HepG2 (cell line): Measurements from ENCODE around the gene CHD2. TPM values are rescaled to one million over a fixed set of nuclear protein-coding genes. Genes with fewer than 3 reads are reported as not detected.

ENCODE experiments used
- ERF ChIP-seq: IDR thresholded peaks from 2 replicates; pipeline ENCODE4 v1.6.1; 2018; ENCODE audit warnings: missing biosample characterization, missing genetic modification reagents
- IKZF4 ChIP-seq: sonication (generic); formaldehyde crosslinking; IDR thresholded peaks from 2 replicates; pipeline ENCODE4 v1.5.1; 2020; ENCODE audit warnings: borderline replicate concordance, mild to moderate bottlenecking, low read depth, missing genetic modification reagents; ENCODE audit errors: not compliant biosample characterization
- PRPF4 ChIP-seq: fragments of 200-400 bp; formaldehyde crosslinking; IDR thresholded peaks from 2 replicates; pipeline ENCODE4 v1.6.1; 2016; ENCODE audit warnings: low read length, low read depth; ENCODE audit not compliant: poor library complexity, severe bottlenecking
- RBFOX2 ChIP-seq: fragments of 200-400 bp; formaldehyde crosslinking; IDR thresholded peaks from 2 replicates; pipeline ENCODE4 v1.6.1; 2017; ENCODE audit warnings: low read depth, mild to moderate bottlenecking, low read length
- SSRP1 ChIP-seq: IDR thresholded peaks from 2 replicates; pipeline ENCODE4 v1.6.1; 2016; ENCODE audit warnings: control low read depth
- ZBTB38 ChIP-seq: sonication (generic); formaldehyde crosslinking; IDR thresholded peaks from 2 replicates; pipeline ENCODE4 v1.5.1; 2020; ENCODE audit warnings: mild to moderate bottlenecking, missing genetic modification reagents
- ZNF501 ChIP-seq: sonication (generic); formaldehyde crosslinking; IDR thresholded peaks from 2 replicates; pipeline ENCODE4 v1.5.1; 2020; ENCODE audit warnings: mild to moderate bottlenecking, moderate library complexity, missing genetic modification reagents
- ZNF660 ChIP-seq: sonication (generic); formaldehyde crosslinking; IDR thresholded peaks from 2 replicates; pipeline ENCODE4 v1.5.1; 2020; ENCODE audit warnings: mild to moderate bottlenecking, low read depth, missing genetic modification reagents, borderline replicate concordance
- ZNF678 ChIP-seq: sonication (generic); formaldehyde crosslinking; IDR thresholded peaks from 2 replicates; pipeline ENCODE4 v1.4.0; 2020; ENCODE audit warnings: mild to moderate bottlenecking, missing genetic modification reagents
- polyA plus RNA-seq, 8 experiments: library from polyadenylated mRNA; depleted of rRNA in 3 of 8; stranded (reverse) in 7 of 8; unstranded in 1 of 8; fragments of >200 nt; fragmentation: Illumina TruSeq in 4 of 8; extraction: Trizol in 4 of 8; gene quantifications; 2 replicates each; pipeline versions ENCODE4 v1.2.1 to v1.2.3, GENCODE V29; 2011 to 2016; ENCODE audit warnings: low read depth in 4 of 8, missing spikeins in 1 of 8, mixed read lengths in 1 of 8; ENCODE audit not compliant: insufficient read depth in 1 of 8
- total RNA-seq, 5 experiments: library from RNA; depleted of rRNA; stranded (reverse); fragments of >200 nt; fragmentation: Illumina TruSeq; extraction: Trizol; gene quantifications; 2 replicates each; pipeline ENCODE4 v1.2.3, GENCODE V29; 2016; ENCODE audit warnings: low read depth in 1 of 5
- TF ChIP-seq, protein P1 (sequence below): sonication (generic); formaldehyde crosslinking; IDR thresholded peaks from 2 replicates; pipeline ENCODE4 v1.8.0; 2022; ENCODE audit warnings: mild to moderate bottlenecking, missing genetic modification reagents; ENCODE audit not compliant: insufficient replicate concordance
- TF ChIP-seq, protein P2 (sequence below): sonication (generic); formaldehyde crosslinking; IDR thresholded peaks from 2 replicates; pipeline ENCODE4 v1.5.1; 2020; ENCODE audit warnings: mild to moderate bottlenecking, missing genetic modification reagents, moderate library complexity
- TF ChIP-seq, protein P3 (sequence below): sonication (generic); formaldehyde crosslinking; IDR thresholded peaks from 2 replicates; pipeline ENCODE4 v1.4.0; 2020; ENCODE audit warnings: missing genetic modification reagents
- TF ChIP-seq, protein P4 (sequence below): sonication (generic); formaldehyde crosslinking; IDR thresholded peaks from 2 replicates; pipeline ENCODE4 v1.4.0; 2020; ENCODE audit warnings: missing genetic modification reagents

The CHD2 gene
- total and polyA plus RNA-seq, 2 of the 13 experiments (the other 11 are each of a cell fraction or from before 2014, with no cell fraction given): 54.0 to 54.1 TPM

DNA sequence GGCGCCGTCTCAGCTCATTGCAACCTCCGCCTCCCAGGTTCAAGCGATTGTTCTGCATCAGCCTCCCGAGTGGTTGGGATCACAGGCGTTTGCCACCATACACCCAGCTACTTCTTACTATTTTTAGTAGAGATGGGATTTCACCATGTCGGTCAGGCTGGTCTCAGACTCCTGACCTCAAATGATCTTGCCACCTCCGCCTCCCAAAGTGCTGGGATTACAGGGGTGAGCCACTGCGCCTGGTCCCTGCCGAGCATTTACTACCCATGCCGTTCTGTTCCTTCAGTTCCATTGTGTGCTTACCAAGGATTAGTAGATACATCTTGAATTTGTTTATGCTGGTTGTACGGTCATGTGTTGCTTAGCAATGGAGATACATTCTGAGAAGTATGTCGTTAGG is 10.3 kb downstream of the CHD2 start (continued):
- no peak for TF ChIP-seq IKZF4
- TF ChIP-seq ZBTB38 (CRISPR knock-in tag): peak; percentile 86
- TF ChIP-seq ZNF678 (CRISPR knock-in tag): no peak
- TF ChIP-seq ZNF660: no peak
- no peak for TF ChIP-seq ERF (CRISPR knock-in tag)
- TF ChIP-seq, protein P1, sequence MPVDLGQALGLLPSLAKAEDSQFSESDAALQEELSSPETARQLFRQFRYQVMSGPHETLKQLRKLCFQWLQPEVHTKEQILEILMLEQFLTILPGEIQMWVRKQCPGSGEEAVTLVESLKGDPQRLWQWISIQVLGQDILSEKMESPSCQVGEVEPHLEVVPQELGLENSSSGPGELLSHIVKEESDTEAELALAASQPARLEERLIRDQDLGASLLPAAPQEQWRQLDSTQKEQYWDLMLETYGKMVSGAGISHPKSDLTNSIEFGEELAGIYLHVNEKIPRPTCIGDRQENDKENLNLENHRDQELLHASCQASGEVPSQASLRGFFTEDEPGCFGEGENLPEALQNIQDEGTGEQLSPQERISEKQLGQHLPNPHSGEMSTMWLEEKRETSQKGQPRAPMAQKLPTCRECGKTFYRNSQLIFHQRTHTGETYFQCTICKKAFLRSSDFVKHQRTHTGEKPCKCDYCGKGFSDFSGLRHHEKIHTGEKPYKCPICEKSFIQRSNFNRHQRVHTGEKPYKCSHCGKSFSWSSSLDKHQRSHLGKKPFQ (CRISPR knock-in tag): no peak
- TF ChIP-seq, protein P2, sequence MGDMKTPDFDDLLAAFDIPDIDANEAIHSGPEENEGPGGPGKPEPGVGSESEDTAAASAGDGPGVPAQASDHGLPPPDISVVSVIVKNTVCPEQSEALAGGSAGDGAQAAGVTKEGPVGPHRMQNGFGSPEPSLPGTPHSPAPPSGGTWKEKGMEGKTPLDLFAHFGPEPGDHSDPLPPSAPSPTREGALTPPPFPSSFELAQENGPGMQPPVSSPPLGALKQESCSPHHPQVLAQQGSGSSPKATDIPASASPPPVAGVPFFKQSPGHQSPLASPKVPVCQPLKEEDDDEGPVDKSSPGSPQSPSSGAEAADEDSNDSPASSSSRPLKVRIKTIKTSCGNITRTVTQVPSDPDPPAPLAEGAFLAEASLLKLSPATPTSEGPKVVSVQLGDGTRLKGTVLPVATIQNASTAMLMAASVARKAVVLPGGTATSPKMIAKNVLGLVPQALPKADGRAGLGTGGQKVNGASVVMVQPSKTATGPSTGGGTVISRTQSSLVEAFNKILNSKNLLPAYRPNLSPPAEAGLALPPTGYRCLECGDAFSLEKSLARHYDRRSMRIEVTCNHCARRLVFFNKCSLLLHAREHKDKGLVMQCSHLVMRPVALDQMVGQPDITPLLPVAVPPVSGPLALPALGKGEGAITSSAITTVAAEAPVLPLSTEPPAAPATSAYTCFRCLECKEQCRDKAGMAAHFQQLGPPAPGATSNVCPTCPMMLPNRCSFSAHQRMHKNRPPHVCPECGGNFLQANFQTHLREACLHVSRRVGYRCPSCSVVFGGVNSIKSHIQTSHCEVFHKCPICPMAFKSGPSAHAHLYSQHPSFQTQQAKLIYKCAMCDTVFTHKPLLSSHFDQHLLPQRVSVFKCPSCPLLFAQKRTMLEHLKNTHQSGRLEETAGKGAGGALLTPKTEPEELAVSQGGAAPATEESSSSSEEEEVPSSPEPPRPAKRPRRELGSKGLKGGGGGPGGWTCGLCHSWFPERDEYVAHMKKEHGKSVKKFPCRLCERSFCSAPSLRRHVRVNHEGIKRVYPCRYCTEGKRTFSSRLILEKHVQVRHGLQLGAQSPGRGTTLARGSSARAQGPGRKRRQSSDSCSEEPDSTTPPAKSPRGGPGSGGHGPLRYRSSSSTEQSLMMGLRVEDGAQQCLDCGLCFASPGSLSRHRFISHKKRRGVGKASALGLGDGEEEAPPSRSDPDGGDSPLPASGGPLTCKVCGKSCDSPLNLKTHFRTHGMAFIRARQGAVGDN (CRISPR knock-in tag): peak; percentile 23; the same call in 1 of the 2 replicates
- TF ChIP-seq, protein P3, sequence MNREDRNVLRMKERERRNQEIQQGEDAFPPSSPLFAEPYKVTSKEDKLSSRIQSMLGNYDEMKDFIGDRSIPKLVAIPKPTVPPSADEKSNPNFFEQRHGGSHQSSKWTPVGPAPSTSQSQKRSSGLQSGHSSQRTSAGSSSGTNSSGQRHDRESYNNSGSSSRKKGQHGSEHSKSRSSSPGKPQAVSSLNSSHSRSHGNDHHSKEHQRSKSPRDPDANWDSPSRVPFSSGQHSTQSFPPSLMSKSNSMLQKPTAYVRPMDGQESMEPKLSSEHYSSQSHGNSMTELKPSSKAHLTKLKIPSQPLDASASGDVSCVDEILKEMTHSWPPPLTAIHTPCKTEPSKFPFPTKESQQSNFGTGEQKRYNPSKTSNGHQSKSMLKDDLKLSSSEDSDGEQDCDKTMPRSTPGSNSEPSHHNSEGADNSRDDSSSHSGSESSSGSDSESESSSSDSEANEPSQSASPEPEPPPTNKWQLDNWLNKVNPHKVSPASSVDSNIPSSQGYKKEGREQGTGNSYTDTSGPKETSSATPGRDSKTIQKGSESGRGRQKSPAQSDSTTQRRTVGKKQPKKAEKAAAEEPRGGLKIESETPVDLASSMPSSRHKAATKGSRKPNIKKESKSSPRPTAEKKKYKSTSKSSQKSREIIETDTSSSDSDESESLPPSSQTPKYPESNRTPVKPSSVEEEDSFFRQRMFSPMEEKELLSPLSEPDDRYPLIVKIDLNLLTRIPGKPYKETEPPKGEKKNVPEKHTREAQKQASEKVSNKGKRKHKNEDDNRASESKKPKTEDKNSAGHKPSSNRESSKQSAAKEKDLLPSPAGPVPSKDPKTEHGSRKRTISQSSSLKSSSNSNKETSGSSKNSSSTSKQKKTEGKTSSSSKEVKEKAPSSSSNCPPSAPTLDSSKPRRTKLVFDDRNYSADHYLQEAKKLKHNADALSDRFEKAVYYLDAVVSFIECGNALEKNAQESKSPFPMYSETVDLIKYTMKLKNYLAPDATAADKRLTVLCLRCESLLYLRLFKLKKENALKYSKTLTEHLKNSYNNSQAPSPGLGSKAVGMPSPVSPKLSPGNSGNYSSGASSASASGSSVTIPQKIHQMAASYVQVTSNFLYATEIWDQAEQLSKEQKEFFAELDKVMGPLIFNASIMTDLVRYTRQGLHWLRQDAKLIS (CRISPR knock-in tag): no peak
- TF ChIP-seq, protein P4, sequence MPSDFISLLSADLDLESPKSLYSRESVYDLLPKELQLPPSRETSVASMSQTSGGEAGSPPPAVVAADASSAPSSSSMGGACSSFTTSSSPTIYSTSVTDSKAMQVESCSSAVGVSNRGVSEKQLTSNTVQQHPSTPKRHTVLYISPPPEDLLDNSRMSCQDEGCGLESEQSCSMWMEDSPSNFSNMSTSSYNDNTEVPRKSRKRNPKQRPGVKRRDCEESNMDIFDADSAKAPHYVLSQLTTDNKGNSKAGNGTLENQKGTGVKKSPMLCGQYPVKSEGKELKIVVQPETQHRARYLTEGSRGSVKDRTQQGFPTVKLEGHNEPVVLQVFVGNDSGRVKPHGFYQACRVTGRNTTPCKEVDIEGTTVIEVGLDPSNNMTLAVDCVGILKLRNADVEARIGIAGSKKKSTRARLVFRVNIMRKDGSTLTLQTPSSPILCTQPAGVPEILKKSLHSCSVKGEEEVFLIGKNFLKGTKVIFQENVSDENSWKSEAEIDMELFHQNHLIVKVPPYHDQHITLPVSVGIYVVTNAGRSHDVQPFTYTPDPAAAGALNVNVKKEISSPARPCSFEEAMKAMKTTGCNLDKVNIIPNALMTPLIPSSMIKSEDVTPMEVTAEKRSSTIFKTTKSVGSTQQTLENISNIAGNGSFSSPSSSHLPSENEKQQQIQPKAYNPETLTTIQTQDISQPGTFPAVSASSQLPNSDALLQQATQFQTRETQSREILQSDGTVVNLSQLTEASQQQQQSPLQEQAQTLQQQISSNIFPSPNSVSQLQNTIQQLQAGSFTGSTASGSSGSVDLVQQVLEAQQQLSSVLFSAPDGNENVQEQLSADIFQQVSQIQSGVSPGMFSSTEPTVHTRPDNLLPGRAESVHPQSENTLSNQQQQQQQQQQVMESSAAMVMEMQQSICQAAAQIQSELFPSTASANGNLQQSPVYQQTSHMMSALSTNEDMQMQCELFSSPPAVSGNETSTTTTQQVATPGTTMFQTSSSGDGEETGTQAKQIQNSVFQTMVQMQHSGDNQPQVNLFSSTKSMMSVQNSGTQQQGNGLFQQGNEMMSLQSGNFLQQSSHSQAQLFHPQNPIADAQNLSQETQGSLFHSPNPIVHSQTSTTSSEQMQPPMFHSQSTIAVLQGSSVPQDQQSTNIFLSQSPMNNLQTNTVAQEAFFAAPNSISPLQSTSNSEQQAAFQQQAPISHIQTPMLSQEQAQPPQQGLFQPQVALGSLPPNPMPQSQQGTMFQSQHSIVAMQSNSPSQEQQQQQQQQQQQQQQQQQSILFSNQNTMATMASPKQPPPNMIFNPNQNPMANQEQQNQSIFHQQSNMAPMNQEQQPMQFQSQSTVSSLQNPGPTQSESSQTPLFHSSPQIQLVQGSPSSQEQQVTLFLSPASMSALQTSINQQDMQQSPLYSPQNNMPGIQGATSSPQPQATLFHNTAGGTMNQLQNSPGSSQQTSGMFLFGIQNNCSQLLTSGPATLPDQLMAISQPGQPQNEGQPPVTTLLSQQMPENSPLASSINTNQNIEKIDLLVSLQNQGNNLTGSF (CRISPR knock-in tag): no peak
- TF ChIP-seq PRPF4: peak; percentile 37
- TF ChIP-seq SSRP1 (CRISPR knock-in tag): no peak
- no peak for TF ChIP-seq RBFOX2
- no peak for TF ChIP-seq ZNF501 (CRISPR knock-in tag)
